Inferior parietal cortex (tissue), 1 donor: ENCODE data around the gene INAVA.

Source experiments
- DNase-seq: peaks from one replicate; pipeline ENCODE4 v3.0.0-alpha.2; 2016; ENCODE audit errors: extremely low spot score

INAVA gene

GRCh38 chr1:200877010-200877409 lies 17.7 kb upstream of the INAVA start:
- no peak for DNase-seq

- no peak for DNase-seq
Observed at GRCh38 chr1:200877839-200878551, 16.7 kb upstream of the INAVA start.

GRCh38 chr1:200880212-200880611 lies 14.5 kb upstream of the INAVA start:
- no peak for DNase-seq

GRCh38 chr1:200883118-200883517 lies 11.6 kb upstream of the INAVA start:
- no peak for DNase-seq

- DNase-seq = no peak
Observed at GRCh38 chr1:200885623-200886402, 8.9 kb upstream of the INAVA start.

- DNase-seq = no peak
Observed at GRCh38 chr1:200886594-200886993, 8.1 kb upstream of the INAVA start.

- DNase-seq = no peak
Observed at GRCh38 chr1:200887036-200887435, 7.7 kb upstream of the INAVA start.

GRCh38 chr1:200887772-200888348 lies 6.8 kb upstream of the INAVA start:
- no peak for DNase-seq

GRCh38 chr1:200888349-200888838 lies 6.3 kb upstream of the INAVA start:
- DNase-seq = no peak

- DNase-seq = no peak
Observed at GRCh38 chr1:200889571-200889970, 5.1 kb upstream of the INAVA start.

- DNase-seq = no peak
Observed at GRCh38 chr1:200890027-200890426, 4.7 kb upstream of the INAVA start.

- DNase-seq = peak; percentile 25
Observed at GRCh38 chr1:200890818-200891773, 3.6 kb upstream of the INAVA start.

- DNase-seq = no peak
Observed at GRCh38 chr1:200891774-200892157, 2.9 kb upstream of the INAVA start.

GRCh38 chr1:200892546-200892945 lies 2.2 kb upstream of the INAVA start:
- no peak for DNase-seq

GRCh38 chr1:200892958-200893357 lies 1.7 kb upstream of the INAVA start:
- DNase-seq = no peak

GRCh38 chr1:200893411-200893901 lies 1.2 kb upstream of the INAVA start:
- no peak for DNase-seq

GRCh38 chr1:200895443-200895789 lies 716 bp downstream of the INAVA start:
- no peak for DNase-seq

GRCh38 chr1:200895801-200896530 lies 1.3 kb downstream of the INAVA start:
- DNase-seq = no peak

GRCh38 chr1:200896531-200897196 lies 2.0 kb downstream of the INAVA start:
- DNase-seq = no peak

GRCh38 chr1:200897259-200897658 lies 2.6 kb downstream of the INAVA start:
- DNase-seq = no peak
